NCI-H187 (cell line): ENCODE data around the gene KCNQ5.

ENCODE experiments used
- DNase-seq, 2 experiments: peaks; one replicate each; lab custom pipeline; 2025; lab: John Stamatoyannopoulos, UW

Gene KCNQ5

GRCh38 chr6:72676995-72677394 is 55.1 kb downstream of the KCNQ5 start:
- no peak for DNase-seq

- no peak for DNase-seq
Measured at GRCh38 chr6:72677740-72678139, 55.9 kb downstream of the KCNQ5 start.

- no peak for DNase-seq
Measured at GRCh38 chr6:72683797-72684196, 61.9 kb downstream of the KCNQ5 start.

GRCh38 chr6:72689107-72689954 is 67.5 kb downstream of the KCNQ5 start:
- DNase-seq: no peak

- DNase-seq: no peak
Measured at GRCh38 chr6:72691249-72691648, 69.4 kb downstream of the KCNQ5 start.

- no peak for DNase-seq
Measured at GRCh38 chr6:72696055-72696454, 74.2 kb downstream of the KCNQ5 start.

GRCh38 chr6:72699159-72699558 is 77.3 kb downstream of the KCNQ5 start:
- DNase-seq: no peak

- no peak for DNase-seq
Measured at GRCh38 chr6:72702421-72702820, 80.6 kb downstream of the KCNQ5 start.

- no peak for DNase-seq
Measured at GRCh38 chr6:72703093-72703492, 81.2 kb downstream of the KCNQ5 start.

- no peak for DNase-seq
Measured at GRCh38 chr6:72704979-72705378, 83.1 kb downstream of the KCNQ5 start.

- no peak for DNase-seq
Measured at GRCh38 chr6:72709431-72709830, 87.6 kb downstream of the KCNQ5 start.

- DNase-seq: no peak
Measured at GRCh38 chr6:72711731-72712130, 89.9 kb downstream of the KCNQ5 start.

- no peak for DNase-seq
Measured at GRCh38 chr6:72712910-72713309, 91.0 kb downstream of the KCNQ5 start.

- no peak for DNase-seq
Measured at GRCh38 chr6:72715119-72715518, 93.3 kb downstream of the KCNQ5 start.

GRCh38 chr6:72716916-72717315 is 95.1 kb downstream of the KCNQ5 start:
- DNase-seq: no peak

- no peak for DNase-seq
Measured at GRCh38 chr6:72720464-72720863, 98.6 kb downstream of the KCNQ5 start.

- DNase-seq: no peak
Measured at GRCh38 chr6:72721346-72721745, 99.5 kb downstream of the KCNQ5 start.

GRCh38 chr6:72724545-72724944 is 102.7 kb downstream of the KCNQ5 start:
- DNase-seq: no peak

- no peak for DNase-seq
Measured at GRCh38 chr6:72728706-72729343, 107.0 kb downstream of the KCNQ5 start.

GRCh38 chr6:72733045-72733444 is 111.2 kb downstream of the KCNQ5 start:
- no peak for DNase-seq

GRCh38 chr6:72738091-72738490 is 116.2 kb downstream of the KCNQ5 start:
- no peak for DNase-seq

- DNase-seq: no peak
Measured at GRCh38 chr6:72739368-72739779, 117.5 kb downstream of the KCNQ5 start.

GRCh38 chr6:72740135-72740534 is 118.3 kb downstream of the KCNQ5 start:
- no peak for DNase-seq

- DNase-seq: no peak
Measured at GRCh38 chr6:72741083-72741482, 119.2 kb downstream of the KCNQ5 start.
